MCF 10A (cell line): ENCODE results near the gene FOXA3. TPM values are rescaled to one million over a fixed set of nuclear protein-coding genes. Genes with fewer than 3 reads are reported as not detected.

Experiments
- BruUV-seq: library from RNA; stranded (reverse); fragments of 400-500 nt; replicated peaks from 2 replicates; lab custom pipeline; 2021; lab: Mats Ljungman, UMichigan
- CTCF ChIA-PET: fragments of 300-600 bp; sonication (Branson Sonifier 250); formaldehyde crosslinking; extraction: SDS; loops from one replicate; lab custom pipeline; 2021; ENCODE audit warnings: antibody characterized with exemption, inconsistent platforms; lab: Yijun Ruan, JAX
- POLR2A ChIA-PET: fragments of 300-600, 350-650 bp; sonication (Branson Sonifier 250); formaldehyde crosslinking; extraction: SDS; loops from one replicate; lab custom pipeline; 2020; ENCODE audit warnings: antibody characterized with exemption, inconsistent platforms; lab: Yijun Ruan, JAX
- DNase-seq: peaks from one replicate; pipeline ENCODE4 v3.0.0-alpha.2; 2018; ENCODE audit not compliant: unreplicated experiment
- H3K27ac Mint-ChIP-seq: one replicate; pipeline ENCODE4 v1.8.0; 2022; ENCODE audit warnings: mild to moderate bottlenecking, low read depth, mixed read lengths; ENCODE audit not compliant: unreplicated experiment
- H3K27me3 Mint-ChIP-seq: one replicate; pipeline ENCODE4 v1.8.0; 2022; ENCODE audit warnings: mixed read lengths; ENCODE audit not compliant: insufficient read depth, unreplicated experiment
- H3K36me3 Mint-ChIP-seq: one replicate; pipeline ENCODE4 v1.8.0; 2022; ENCODE audit warnings: mild to moderate bottlenecking, moderate library complexity, mixed read lengths; ENCODE audit not compliant: insufficient read depth, unreplicated experiment
- H3K4me1 Mint-ChIP-seq: one replicate; pipeline ENCODE4 v1.8.0; 2022; ENCODE audit warnings: mixed read lengths; ENCODE audit not compliant: insufficient read depth, unreplicated experiment
- H3K4me3 Mint-ChIP-seq: one replicate; pipeline ENCODE4 v1.8.0; 2022; ENCODE audit warnings: mild to moderate bottlenecking, moderate library complexity, mixed read lengths; ENCODE audit not compliant: unreplicated experiment
- H3K9me3 Mint-ChIP-seq: one replicate; pipeline ENCODE4 v1.8.0; 2022; ENCODE audit warnings: mixed read lengths; ENCODE audit not compliant: unreplicated experiment
- CTCF ChIP-seq: fragments of 200-600 bp; IDR thresholded peaks from one replicate; pipeline ENCODE4 v1.8.0; 2022; ENCODE audit warnings: antibody characterized with exemption, mild to moderate bottlenecking; ENCODE audit not compliant: unreplicated experiment
- intact Hi-C: fragments of 100-400 bp; cut with micrococcal nuclease; formaldehyde crosslinking; loops from 2 replicates; pipeline ENCODE4 v1.14.1; 2022
- total RNA-seq: library from RNA; stranded (reverse); gene quantifications from 2 replicates; pipeline ENCODE4 v1.2.3, GENCODE V29; 2022

Gene FOXA3
- total RNA-seq, 1 experiment from 2014 or later, result not detected

DNA sequence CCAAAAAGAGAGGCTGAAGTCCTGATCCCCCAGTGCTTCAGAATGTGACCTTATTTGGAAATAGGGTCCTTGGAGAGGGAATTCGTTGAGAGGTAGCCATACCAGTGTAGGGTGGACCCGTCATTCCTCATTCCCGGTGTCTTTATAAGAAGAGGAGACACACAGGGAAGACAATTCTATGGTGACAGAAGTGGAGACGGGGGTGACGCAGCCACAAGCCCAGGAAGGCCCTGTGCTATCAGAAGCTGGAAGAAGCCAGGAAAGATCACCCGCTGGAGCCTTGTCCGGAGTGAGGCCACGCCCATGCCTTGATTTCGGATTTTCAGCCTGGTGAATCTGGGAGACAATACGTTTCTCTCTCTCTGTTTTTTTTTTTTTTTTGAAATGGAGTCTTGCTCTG lies 40.9 kb downstream of the FOXA3 start:
- DNase-seq, result no peak
- no TSS peak for BruUV-seq
- intact Hi-C loops, result no loop called here
- CTCF ChIA-PET, result interaction anchor here (0.6 kb wide), 1 partner anchor 20 kb away, joined by 3 read pairs; no protein-coding TSS in a partner anchor
- Mint-ChIP-seq H3K27ac (no peak overlapping the region), H3K9me3 (no peaks in the 10 kb centered on the region), H3K36me3 (peaks cover 10% of the 10 kb centered on the region), H3K27me3 (no peaks in the 10 kb centered on the region), H3K4me3 (no peak overlapping the region), H3K4me1 (peaks cover 4% of the 10 kb centered on the region)
- TF ChIP-seq CTCF, result no peak
- POLR2A ChIA-PET, result no interaction called here

GRCh38 chr19:45906221-45906620 lies 42.1 kb downstream of the FOXA3 start:
- intact Hi-C loops, result no loop called here
- TF ChIP-seq CTCF, result no peak
- POLR2A ChIA-PET, result no interaction called here
- Mint-ChIP-seq H3K9me3 (no peaks in the 10 kb centered on the region), H3K27ac (no peak overlapping the region), H3K36me3 (no peaks in the 10 kb centered on the region), H3K27me3 (no peaks in the 10 kb centered on the region), H3K4me3 (no peak overlapping the region), H3K4me1 (no peaks in the 10 kb centered on the region)
- peak; percentile 50 for DNase-seq
- CTCF ChIA-PET, result no interaction called here
- BruUV-seq, result no TSS peak

DNA sequence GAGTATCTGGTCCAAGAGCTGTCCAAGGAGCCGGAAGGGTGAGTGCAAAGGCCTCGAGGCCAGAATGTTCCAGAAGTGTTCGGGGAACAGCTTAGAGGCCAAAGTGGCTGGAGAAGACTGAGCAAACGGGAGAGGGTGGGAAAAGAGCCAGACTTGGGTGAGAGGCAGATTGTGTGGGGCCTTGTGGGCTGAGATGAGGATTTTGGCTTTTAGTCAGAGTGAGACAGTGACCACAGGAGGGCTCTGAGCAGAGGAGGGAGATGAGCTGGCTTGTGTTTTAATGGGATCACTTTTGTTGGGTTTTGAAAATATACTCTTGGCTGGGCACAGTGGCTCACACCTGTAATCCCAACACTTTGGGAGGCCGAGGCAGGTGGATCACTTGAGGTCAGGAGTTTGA lies 44.8 kb downstream of the FOXA3 start:
- Mint-ChIP-seq H3K4me1 (no peaks in the 10 kb centered on the region), H3K9me3 (no peaks in the 10 kb centered on the region), H3K36me3 (no peaks in the 10 kb centered on the region), H3K27me3 (no peaks in the 10 kb centered on the region), H3K27ac (no peak overlapping the region), H3K4me3 (no peak overlapping the region)
- BruUV-seq, result no TSS peak
- CTCF ChIA-PET, result interaction anchor here (0.6 kb wide), 1 partner anchor 44 kb away, joined by 3 read pairs; no protein-coding TSS in a partner anchor
- no peak for DNase-seq
- no peak for TF ChIP-seq CTCF
- POLR2A ChIA-PET, result no interaction called here
- intact Hi-C loops, result no loop called here

DNA sequence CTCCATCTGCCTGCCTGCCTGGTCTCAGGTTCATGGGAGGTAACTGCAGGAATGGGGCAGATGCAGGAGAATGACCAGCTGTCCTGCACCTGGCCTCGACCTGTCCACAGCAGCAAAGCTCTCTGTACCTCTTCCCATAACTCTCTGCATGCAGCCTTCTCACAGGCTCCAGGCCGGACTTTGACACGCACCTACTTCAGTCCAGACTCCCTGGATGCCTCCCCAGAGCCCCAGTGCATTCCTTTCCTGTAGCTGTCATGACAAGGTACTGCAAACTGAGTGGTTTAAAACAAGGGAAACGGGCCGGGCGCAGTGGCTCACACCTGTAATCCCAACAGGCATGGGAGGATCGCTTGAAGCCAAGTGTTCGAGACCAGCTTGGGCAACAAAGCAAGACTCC lies 47.2 kb downstream of the FOXA3 start:
- no TSS peak for BruUV-seq
- Mint-ChIP-seq H3K9me3 (no peaks in the 10 kb centered on the region), H3K36me3 (no peaks in the 10 kb centered on the region), H3K27me3 (peaks cover 4% of the 10 kb centered on the region), H3K4me3 (no peak overlapping the region), H3K4me1 (no peaks in the 10 kb centered on the region), H3K27ac (no peak overlapping the region)
- DNase-seq, result no peak
- no peak for TF ChIP-seq CTCF
- ChIA-PET CTCF (interaction anchor here (0.9 kb wide), 1 partner anchor 8 kb away, joined by 7 read pairs; no protein-coding TSS in a partner anchor), POLR2A (interaction anchor here (0.9 kb wide), 1 partner anchor 8 kb away, joined by 3 read pairs; no protein-coding TSS in a partner anchor)
- intact Hi-C loops, result no loop called here
